ENCODE results near the gene SUPT3H.
"Not testable (repeated sequence)": the region's sequence is repeated elsewhere in the genome, so short reads cannot be mapped to it uniquely, and the experiment has no call there.

The SUPT3H gene

GRCh38 chr6:45200510-45200909 lies 177.2 kb downstream of the SUPT3H start:
- Histone ChIP-seq H3K27me3 (ENCODE audit: control insufficient read depth, insufficient read depth, low read length) (no peaks in the 10 kb centered on the region), H3K9ac (ENCODE audit: low read depth, low read length) (no peak overlapping the region), H3K9me3 (ENCODE audit: control insufficient read depth, insufficient read depth, low read length) (no peaks in the 10 kb centered on the region), H3K27ac (ENCODE audit: low read depth, low read length) (no peak overlapping the region), H3K36me3 (ENCODE audit: control insufficient read depth, insufficient read depth, low read length) (no peaks in the 10 kb centered on the region), H3K4me1 (ENCODE audit: control insufficient read depth, insufficient read depth, low read length) (peaks cover 12% of the 10 kb centered on the region; the same call in 1 of the 2 replicates), H3K4me3 (ENCODE audit: low read depth, low read length) (no peak overlapping the region)

DNA sequence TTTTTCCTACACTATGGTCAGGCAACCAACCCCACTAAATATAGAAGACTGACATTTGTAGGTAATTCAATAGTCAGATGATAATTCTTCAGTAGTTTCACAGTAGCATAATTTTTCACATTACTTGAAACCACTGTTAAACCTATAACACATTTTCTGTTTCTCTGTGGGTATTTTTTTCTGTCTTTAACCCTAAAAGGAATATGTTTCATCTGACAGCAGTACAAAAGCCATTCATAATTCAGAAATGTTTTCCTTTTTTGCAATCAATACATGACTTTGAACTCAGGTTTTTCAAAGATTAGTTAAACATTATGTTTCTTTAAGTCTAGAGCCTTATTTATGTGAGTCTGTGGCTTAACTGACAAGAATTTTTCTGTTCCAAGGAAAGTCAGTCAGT lies 178.2 kb downstream of the SUPT3H start:
- Histone ChIP-seq H3K27ac (ENCODE audit: low read depth, low read length) (no peak overlapping the region), H3K9ac (ENCODE audit: low read depth, low read length) (no peak overlapping the region), H3K27me3 (ENCODE audit: control insufficient read depth, insufficient read depth, low read length) (no peaks in the 10 kb centered on the region), H3K4me1 (ENCODE audit: control insufficient read depth, insufficient read depth, low read length) (peaks cover 12% of the 10 kb centered on the region; the same call in 1 of the 2 replicates), H3K36me3 (ENCODE audit: control insufficient read depth, insufficient read depth, low read length) (no peaks in the 10 kb centered on the region), H3K4me3 (ENCODE audit: low read depth, low read length) (no peak overlapping the region), H3K9me3 (ENCODE audit: control insufficient read depth, insufficient read depth, low read length) (no peaks in the 10 kb centered on the region)

- Histone ChIP-seq H3K4me1 (ENCODE audit: control insufficient read depth, insufficient read depth, low read length) (peaks cover 4% of the 10 kb centered on the region; the same call in 1 of the 2 replicates), H3K27me3 (ENCODE audit: control insufficient read depth, insufficient read depth, low read length) (no peaks in the 10 kb centered on the region), H3K36me3 (ENCODE audit: control insufficient read depth, insufficient read depth, low read length) (no peaks in the 10 kb centered on the region), H3K9ac (ENCODE audit: low read depth, low read length) (no peak overlapping the region), H3K27ac (ENCODE audit: low read depth, low read length) (no peak overlapping the region), H3K9me3 (ENCODE audit: control insufficient read depth, insufficient read depth, low read length) (no peaks in the 10 kb centered on the region), H3K4me3 (ENCODE audit: low read depth, low read length) (no peak overlapping the region)
Observed at GRCh38 chr6:45196121-45196520, 181.6 kb downstream of the SUPT3H start.

GRCh38 chr6:45195137-45195536 lies 182.6 kb downstream of the SUPT3H start:
- Histone ChIP-seq H3K27me3 (ENCODE audit: control insufficient read depth, insufficient read depth, low read length) (no peaks in the 10 kb centered on the region), H3K27ac (ENCODE audit: low read depth, low read length) (no peak overlapping the region), H3K9ac (ENCODE audit: low read depth, low read length) (no peak overlapping the region), H3K4me1 (ENCODE audit: control insufficient read depth, insufficient read depth, low read length) (no peaks in the 10 kb centered on the region), H3K9me3 (ENCODE audit: control insufficient read depth, insufficient read depth, low read length) (no peaks in the 10 kb centered on the region), H3K36me3 (ENCODE audit: control insufficient read depth, insufficient read depth, low read length) (no peaks in the 10 kb centered on the region), H3K4me3 (ENCODE audit: low read depth, low read length) (no peak overlapping the region)

DNA sequence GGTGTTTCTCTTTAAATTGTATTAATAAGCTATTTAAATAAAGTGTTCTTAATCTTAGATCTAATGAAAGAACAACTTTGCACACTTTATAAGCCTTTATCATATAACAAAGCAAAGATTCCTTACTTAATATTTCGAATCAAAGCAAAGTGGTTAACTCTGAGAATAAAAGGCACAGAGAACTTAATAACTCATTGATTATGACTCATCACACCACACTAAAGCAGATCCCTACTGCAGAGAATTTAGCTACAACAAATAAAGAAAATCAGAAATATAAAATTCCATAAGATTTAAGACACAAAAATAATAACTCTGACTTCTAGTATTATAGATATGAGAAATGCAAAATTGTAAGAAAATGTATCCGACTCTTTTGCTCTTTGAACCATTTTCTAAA lies 185.2 kb downstream of the SUPT3H start:
- Histone ChIP-seq H3K9me3 (ENCODE audit: control insufficient read depth, insufficient read depth, low read length) (no peaks in the 10 kb centered on the region), H3K9ac (ENCODE audit: low read depth, low read length) (no peak overlapping the region), H3K27me3 (ENCODE audit: control insufficient read depth, insufficient read depth, low read length) (no peaks in the 10 kb centered on the region), H3K27ac (ENCODE audit: low read depth, low read length) (no peak overlapping the region), H3K4me1 (ENCODE audit: control insufficient read depth, insufficient read depth, low read length) (no peaks in the 10 kb centered on the region), H3K36me3 (ENCODE audit: control insufficient read depth, insufficient read depth, low read length) (no peaks in the 10 kb centered on the region), H3K4me3 (ENCODE audit: low read depth, low read length) (no peak overlapping the region)

GRCh38 chr6:45191414-45191813 lies 186.3 kb downstream of the SUPT3H start:
- Histone ChIP-seq H3K9me3 (ENCODE audit: control insufficient read depth, insufficient read depth, low read length) (no peaks in the 10 kb centered on the region), H3K27me3 (ENCODE audit: control insufficient read depth, insufficient read depth, low read length) (no peaks in the 10 kb centered on the region), H3K36me3 (ENCODE audit: control insufficient read depth, insufficient read depth, low read length) (no peaks in the 10 kb centered on the region), H3K27ac (ENCODE audit: low read depth, low read length) (no peak overlapping the region), H3K4me3 (ENCODE audit: low read depth, low read length) (no peak overlapping the region), H3K4me1 (ENCODE audit: control insufficient read depth, insufficient read depth, low read length) (no peaks in the 10 kb centered on the region), H3K9ac (ENCODE audit: low read depth, low read length) (no peak overlapping the region)

DNA sequence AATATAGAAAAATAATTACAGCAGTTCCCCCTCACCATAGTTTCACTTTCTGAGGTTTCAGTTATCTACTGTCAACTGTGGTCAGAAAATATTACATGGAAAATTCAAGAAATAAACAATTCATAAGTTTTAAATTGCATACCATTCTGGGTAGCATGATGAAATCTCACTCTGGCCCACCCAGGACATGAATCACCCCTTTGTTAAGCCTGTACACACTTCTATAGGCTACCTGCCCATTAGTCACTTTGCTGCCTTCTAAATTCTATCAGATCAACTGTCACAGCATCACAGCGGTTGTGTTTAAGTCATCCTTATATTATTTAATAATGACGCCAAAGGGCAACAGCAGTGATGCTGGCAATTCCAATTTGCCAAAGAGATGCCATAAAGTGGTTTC lies 189.9 kb downstream of the SUPT3H start:
- H3K4me3 ChIP-seq (ENCODE audit: low read depth, low read length), result no peak overlapping the region
- no peak overlapping the region for H3K27ac ChIP-seq (ENCODE audit: low read depth, low read length)
- H3K27me3 ChIP-seq (ENCODE audit: control insufficient read depth, insufficient read depth, low read length), result no peaks in the 10 kb centered on the region
- no peaks in the 10 kb centered on the region for H3K9me3 ChIP-seq (ENCODE audit: control insufficient read depth, insufficient read depth, low read length)
- peaks cover 4% of the 10 kb centered on the region; the same call in 1 of the 2 replicates for H3K4me1 ChIP-seq (ENCODE audit: control insufficient read depth, insufficient read depth, low read length)
- H3K9ac ChIP-seq (ENCODE audit: low read depth, low read length), result no peak overlapping the region
- no peaks in the 10 kb centered on the region for H3K36me3 ChIP-seq (ENCODE audit: control insufficient read depth, insufficient read depth, low read length)

DNA sequence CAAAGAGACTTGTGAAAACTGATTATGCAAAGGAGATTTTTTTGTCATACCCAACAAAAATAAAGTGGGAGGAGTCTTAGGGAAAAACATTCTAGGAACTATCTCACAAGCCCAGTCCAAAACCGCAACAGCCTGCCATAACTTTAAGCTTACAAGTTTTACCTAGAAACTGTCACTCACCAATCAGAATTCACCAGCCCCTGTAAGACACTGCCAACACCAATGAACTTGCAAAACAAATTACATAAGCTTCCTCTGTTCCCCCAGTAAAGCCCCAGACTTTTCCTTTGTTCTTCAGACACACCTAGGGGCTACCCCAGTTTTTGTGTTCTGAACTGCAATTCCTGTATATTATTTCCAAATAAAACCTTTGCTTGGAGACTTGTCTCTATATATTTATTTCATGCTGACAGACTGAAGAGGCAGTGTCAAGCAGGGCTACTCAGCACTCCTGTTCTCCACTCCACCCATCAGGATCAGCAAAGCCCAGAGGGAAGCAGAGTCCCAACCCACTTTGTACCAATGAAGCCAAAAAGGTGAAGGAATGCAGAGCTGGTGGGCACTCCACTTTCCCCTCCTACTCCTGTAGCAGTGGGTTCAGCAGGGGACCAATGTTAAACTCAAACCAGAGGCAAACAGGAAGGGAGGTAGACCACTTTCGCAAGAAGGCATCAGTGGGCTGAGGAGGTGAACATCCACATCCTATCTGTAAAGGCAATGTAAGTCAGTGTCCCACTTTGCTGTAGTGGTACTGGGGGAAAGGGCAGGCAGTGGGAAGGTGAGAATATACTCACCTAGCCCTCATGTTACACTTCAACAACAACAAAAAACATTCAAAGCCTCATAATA lies 192.1 kb downstream of the SUPT3H start:
- H3K27me3 ChIP-seq (ENCODE audit: control insufficient read depth, insufficient read depth, low read length), result no peaks in the 10 kb centered on the region
- no peak overlapping the region for H3K4me3 ChIP-seq (ENCODE audit: low read depth, low read length)
- peaks cover 4% of the 10 kb centered on the region; the same call in 1 of the 2 replicates for H3K4me1 ChIP-seq (ENCODE audit: control insufficient read depth, insufficient read depth, low read length)
- no peak overlapping the region for H3K27ac ChIP-seq (ENCODE audit: low read depth, low read length)
- H3K9me3 ChIP-seq (ENCODE audit: control insufficient read depth, insufficient read depth, low read length), result no peaks in the 10 kb centered on the region
- H3K9ac ChIP-seq (ENCODE audit: low read depth, low read length), result no peak overlapping the region
- no peaks in the 10 kb centered on the region for H3K36me3 ChIP-seq (ENCODE audit: control insufficient read depth, insufficient read depth, low read length)

DNA sequence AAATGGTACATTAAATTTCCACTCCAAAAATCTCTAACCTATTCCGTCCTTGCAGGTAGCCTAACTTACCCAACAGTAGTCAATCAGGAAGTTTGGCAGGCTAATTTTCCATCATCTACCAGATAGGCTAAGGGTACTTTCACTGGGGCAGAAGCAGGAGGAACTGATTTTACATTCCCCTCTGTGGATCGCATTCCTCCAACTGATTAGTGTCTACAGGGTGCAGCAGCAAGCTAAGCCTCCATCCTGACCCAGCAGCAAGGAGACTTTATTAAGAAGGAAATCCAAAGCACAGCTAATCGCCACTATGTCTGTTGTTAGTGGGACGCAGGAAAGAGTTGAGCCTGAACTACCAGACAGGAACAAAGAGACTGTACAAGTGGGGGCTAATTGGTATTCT lies 192.8 kb downstream of the SUPT3H start:
- Histone ChIP-seq H3K27ac (ENCODE audit: low read depth, low read length) (no peak overlapping the region), H3K9me3 (ENCODE audit: control insufficient read depth, insufficient read depth, low read length) (no peaks in the 10 kb centered on the region), H3K9ac (ENCODE audit: low read depth, low read length) (no peak overlapping the region), H3K4me1 (ENCODE audit: control insufficient read depth, insufficient read depth, low read length) (peaks cover 4% of the 10 kb centered on the region; the same call in 1 of the 2 replicates), H3K4me3 (ENCODE audit: low read depth, low read length) (no peak overlapping the region), H3K27me3 (ENCODE audit: control insufficient read depth, insufficient read depth, low read length) (no peaks in the 10 kb centered on the region), H3K36me3 (ENCODE audit: control insufficient read depth, insufficient read depth, low read length) (no peaks in the 10 kb centered on the region)

DNA sequence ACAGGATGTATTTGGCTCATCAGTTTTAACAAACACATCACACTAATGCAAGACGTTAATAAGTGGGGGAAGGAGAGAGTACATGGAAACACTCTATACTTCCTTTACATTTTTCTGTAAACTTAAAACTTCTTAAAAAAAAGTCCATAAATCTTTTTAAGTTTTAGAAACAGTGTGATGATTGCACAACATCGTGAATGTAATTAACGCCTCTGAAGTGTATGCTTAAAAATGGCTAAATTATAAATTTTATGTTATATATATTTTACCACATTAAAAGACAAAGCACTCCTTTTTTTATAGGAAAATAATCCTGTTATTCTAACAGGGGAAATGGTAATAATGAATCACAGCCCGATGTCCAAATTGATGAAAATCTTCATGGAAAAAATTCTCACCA lies 193.7 kb downstream of the SUPT3H start:
- H3K27ac ChIP-seq (ENCODE audit: low read depth, low read length), result no peak overlapping the region
- H3K4me3 ChIP-seq (ENCODE audit: low read depth, low read length), result no peak overlapping the region
- no peak overlapping the region for H3K9ac ChIP-seq (ENCODE audit: low read depth, low read length)
- H3K4me1 ChIP-seq (ENCODE audit: control insufficient read depth, insufficient read depth, low read length), result peaks cover 4% of the 10 kb centered on the region; the same call in 1 of the 2 replicates
- H3K27me3 ChIP-seq (ENCODE audit: control insufficient read depth, insufficient read depth, low read length), result no peaks in the 10 kb centered on the region
- H3K36me3 ChIP-seq (ENCODE audit: control insufficient read depth, insufficient read depth, low read length), result no peaks in the 10 kb centered on the region
- H3K9me3 ChIP-seq (ENCODE audit: control insufficient read depth, insufficient read depth, low read length), result no peaks in the 10 kb centered on the region

DNA sequence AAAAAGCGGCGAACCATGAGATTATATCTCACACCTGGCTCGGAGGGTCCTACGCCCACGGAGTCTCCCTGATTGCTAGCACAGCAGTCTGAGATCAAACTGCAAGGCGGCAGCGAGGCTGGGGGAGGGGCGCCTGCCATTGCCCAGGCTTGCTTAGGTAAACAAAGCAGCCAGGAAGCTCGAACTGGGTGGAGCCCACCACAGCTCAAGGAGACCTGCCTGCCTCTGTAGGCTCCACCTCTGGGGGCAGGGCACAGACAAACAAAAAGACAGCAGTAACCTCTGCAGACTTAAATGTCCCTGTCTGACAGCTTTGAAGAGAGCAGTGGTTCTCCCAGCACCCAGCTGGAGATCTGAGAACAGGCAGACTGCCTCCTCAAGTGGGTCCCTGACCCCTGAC lies 201.4 kb downstream of the SUPT3H start:
- H3K27ac ChIP-seq (ENCODE audit: low read depth, low read length); H3K9ac ChIP-seq (ENCODE audit: low read depth, low read length); H3K36me3 ChIP-seq (ENCODE audit: control insufficient read depth, insufficient read depth, low read length); H3K4me1 ChIP-seq (ENCODE audit: control insufficient read depth, insufficient read depth, low read length); H3K9me3 ChIP-seq (ENCODE audit: control insufficient read depth, insufficient read depth, low read length); H3K27me3 ChIP-seq (ENCODE audit: control insufficient read depth, insufficient read depth, low read length); H3K4me3 ChIP-seq (ENCODE audit: low read depth, low read length): not testable (repeated sequence)

Data from HUES48 (cell line).